ENCODE measurements around the gene CANT1. TPM values are rescaled to one million over a fixed set of nuclear protein-coding genes. Genes with fewer than 3 reads are reported as not detected.

Gene CANT1
- total and polyA plus RNA-seq, 2 of the 13 experiments (the other 11 are each of a cell fraction or from before 2014, with no cell fraction given) = 34.1 to 42.1 TPM

GRCh38 chr17:79047923-79048825, 38.6 kb upstream of the CANT1 start:
- Histone ChIP-seq H3K4me1 (ENCODE audit: insufficient read depth, low read length) (peaks cover 29% of the 10 kb centered on the region), H3K4me2 (ENCODE audit: low read depth, low read length) (no peak overlapping the region), H3K36me3 (replicated peaks in 1 of 2; ENCODE audit: control insufficient read depth in 1 of 2, insufficient read depth in 2 of 2, low read length in 2 of 2) (no peaks in the 10 kb centered on the region), H3K27me3 (ENCODE audit: control insufficient read depth in 1 of 2, insufficient read depth in 2 of 2, low read length in 2 of 2) (peaks cover 21 to 74% of the 10 kb centered on the region in 2 experiments), H3K79me2 (ENCODE audit: insufficient read depth, low read length) (no peaks in the 10 kb centered on the region), H3K9me3 (ENCODE audit: low read length) (peaks cover under 1% of the 10 kb centered on the region; the same call in 1 of the 2 replicates), H4K20me1 (ENCODE audit: insufficient read depth, low read length) (no peaks in the 10 kb centered on the region; the same call in 1 of the 2 replicates), H3K9ac (ENCODE audit: insufficient read depth, low read depth, low read length) (no peak overlapping the region), H2AFZ (ENCODE audit: low read length) (no peak overlapping the region), H3K27ac (ENCODE audit: extremely low read length, insufficient read depth, low read length) (no peak overlapping the region), H3K4me3 (replicated peaks in 1 of 3; ENCODE audit: insufficient read depth in 1 of 3, low read depth in 2 of 3, low read length in 3 of 3) (peak overlapping the region in 1 of 3 experiments; percentile 13; a peak in 1 of 6 replicates)
- in situ Hi-C loops (cut with HindIII; ENCODE audit: extremely low pct_ligation_motif_present, low pct_unique_long_range_greater_than_20kb) (loop anchor here (5.0 kb wide), 1 partner anchor 34 kb away; no protein-coding TSS in a partner anchor), intact Hi-C loops (cut with micrococcal nuclease; ENCODE audit: unreplicated experiment) (no loop called here)
- 0 out of 2 replicates have a peak, but pooled peaks have one; percentile 53 for TF ChIP-seq ZNF280B (CRISPR knock-in tag; IDR thresholded peaks at IDR 0.05; ENCODE audit: borderline replicate concordance)
- TF ChIP-seq CHCHD3 (CRISPR knock-in tag; IDR thresholded peaks at IDR 0.05) = 0 out of 2 replicates have a peak, but pooled peaks have one; percentile 65
- TF ChIP-seq NRL (CRISPR knock-in tag; IDR thresholded peaks at IDR 0.05; ENCODE audit: borderline replicate concordance) = peak; percentile 83; the same call in 1 of the 2 replicates
- no peak for TF ChIP-seq ZFP36 (IDR thresholded peaks at IDR 0.05; ENCODE audit: borderline replicate concordance, low read depth, low read length, partially characterized antibody)
- TF ChIP-seq ZNF263 (CRISPR knock-in tag; IDR thresholded peaks at IDR 0.05) = peak; percentile 64; the same call in 1 of the 2 replicates
- no peak for TF ChIP-seq CENPT (CRISPR knock-in tag; IDR thresholded peaks at IDR 0.05; ENCODE audit: low read depth)
- no peak for TF ChIP-seq CC2D1A (CRISPR knock-in tag; IDR thresholded peaks at IDR 0.05)
- TF ChIP-seq ELF1 (CRISPR knock-in tag; IDR thresholded peaks at IDR 0.05) = no peak
- peak; percentile 57; the same call in 1 of the 2 replicates for TF ChIP-seq THRA (CRISPR knock-in tag; IDR thresholded peaks at IDR 0.05; ENCODE audit: borderline replicate concordance)
- TF ChIP-seq ZFYVE20 (CRISPR knock-in tag; IDR thresholded peaks at IDR 0.05; ENCODE audit: borderline replicate concordance, low read depth) = 0 out of 2 replicates have a peak, but pooled peaks have one; percentile 45
- ChIA-PET POLR2A (interaction anchor here (0.5 to 3.9 kb wide), 3 partner anchors 12 to 26 kb away, joined by 4 to 22 read pairs (median 11); partner anchors contain the start of gene ENGASE), CTCF (ENCODE audit: low intra/inter-chr PET ratio, low total read pairs) (no interaction called here)
- peak; percentile 19 for ATAC-seq
- no peak for DNase-seq (ENCODE audit: low spot score)
- no TSS peak for BruUV-seq (replicated peaks)
- FAIRE-seq = no peak
- 29% methylated on average over 37 of the region's 41 CpGs for WGBS (ENCODE audit: low lambda C conversion rate)
